ENCODE results near the gene MST1R.

MST1R gene

DNA sequence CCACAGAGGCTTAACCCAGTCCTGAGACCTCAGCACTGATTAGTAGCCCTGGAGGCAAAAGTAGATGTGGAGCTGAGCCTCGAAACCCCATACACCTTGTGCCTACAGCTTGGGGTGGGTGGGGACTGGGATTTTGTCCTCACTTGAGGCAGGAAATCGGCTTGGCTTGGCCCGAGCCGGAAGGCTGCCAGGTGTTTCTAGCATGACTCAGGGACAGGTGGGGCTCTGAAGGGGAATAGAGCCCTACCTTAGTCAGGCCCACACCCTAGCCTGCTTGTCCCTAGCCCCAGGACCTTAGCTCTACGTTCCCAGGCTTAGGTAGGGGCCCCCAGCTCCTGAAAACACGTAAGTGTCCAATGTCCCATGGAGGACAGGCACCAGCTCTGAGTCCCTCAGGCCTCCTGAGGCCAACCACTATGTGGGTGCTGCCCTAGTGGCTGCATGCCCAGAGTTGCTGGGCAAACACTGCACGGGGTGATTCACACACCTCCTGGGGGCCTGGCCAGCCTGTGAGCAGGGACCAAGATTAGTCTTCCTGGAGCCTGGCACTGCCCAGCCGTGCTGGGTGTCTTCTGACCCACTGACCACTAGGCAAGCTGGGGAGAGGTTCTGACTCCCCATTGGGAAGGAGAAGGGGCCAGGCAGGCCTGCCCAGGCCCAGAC, 3.1 kb downstream of the MST1R start:
- H3K27ac Mint-ChIP-seq, result no peak overlapping the region
- no peak for DNase-seq
- TF ChIP-seq, protein P1, sequence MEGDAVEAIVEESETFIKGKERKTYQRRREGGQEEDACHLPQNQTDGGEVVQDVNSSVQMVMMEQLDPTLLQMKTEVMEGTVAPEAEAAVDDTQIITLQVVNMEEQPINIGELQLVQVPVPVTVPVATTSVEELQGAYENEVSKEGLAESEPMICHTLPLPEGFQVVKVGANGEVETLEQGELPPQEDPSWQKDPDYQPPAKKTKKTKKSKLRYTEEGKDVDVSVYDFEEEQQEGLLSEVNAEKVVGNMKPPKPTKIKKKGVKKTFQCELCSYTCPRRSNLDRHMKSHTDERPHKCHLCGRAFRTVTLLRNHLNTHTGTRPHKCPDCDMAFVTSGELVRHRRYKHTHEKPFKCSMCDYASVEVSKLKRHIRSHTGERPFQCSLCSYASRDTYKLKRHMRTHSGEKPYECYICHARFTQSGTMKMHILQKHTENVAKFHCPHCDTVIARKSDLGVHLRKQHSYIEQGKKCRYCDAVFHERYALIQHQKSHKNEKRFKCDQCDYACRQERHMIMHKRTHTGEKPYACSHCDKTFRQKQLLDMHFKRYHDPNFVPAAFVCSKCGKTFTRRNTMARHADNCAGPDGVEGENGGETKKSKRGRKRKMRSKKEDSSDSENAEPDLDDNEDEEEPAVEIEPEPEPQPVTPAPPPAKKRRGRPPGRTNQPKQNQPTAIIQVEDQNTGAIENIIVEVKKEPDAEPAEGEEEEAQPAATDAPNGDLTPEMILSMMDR (IDR thresholded peaks at IDR 0.05), result no peak
- H3K36me3 Mint-ChIP-seq (ENCODE audit: low read depth), result no peaks in the 10 kb centered on the region
- no peak overlapping the region for H3K4me3 Mint-ChIP-seq
- H3K4me1 Mint-ChIP-seq, result peaks cover 6% of the 10 kb centered on the region
- peaks cover 3% of the 10 kb centered on the region for H3K27me3 Mint-ChIP-seq (ENCODE audit: low read depth, poor library complexity)
- H3K9me3 Mint-ChIP-seq, result no peaks in the 10 kb centered on the region

DNA sequence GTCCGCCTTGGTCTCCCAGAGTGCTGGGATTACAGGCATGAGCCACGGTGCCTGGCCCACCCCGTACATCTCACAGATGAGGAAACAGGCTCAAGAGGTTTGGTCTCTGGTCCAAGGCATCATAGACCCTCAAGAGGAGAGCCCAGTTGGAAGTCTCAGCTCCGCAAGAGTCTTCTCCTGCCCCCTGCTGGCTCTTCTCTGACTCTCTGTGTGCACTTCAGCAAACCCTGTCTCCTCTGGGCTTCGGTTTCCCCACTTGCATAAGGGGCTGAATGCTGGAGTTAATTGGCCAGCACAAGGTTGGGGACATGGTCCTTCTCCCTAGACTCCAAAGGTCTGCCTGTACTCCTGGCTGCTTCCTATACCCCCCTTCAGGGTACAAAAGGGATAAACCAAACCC, 3.9 kb downstream of the MST1R start:
- Mint-ChIP-seq H3K27me3 (ENCODE audit: low read depth, poor library complexity) (peaks cover 7% of the 10 kb centered on the region), H3K4me3 (no peak overlapping the region), H3K9me3 (no peaks in the 10 kb centered on the region), H3K4me1 (peaks cover 5% of the 10 kb centered on the region), H3K36me3 (ENCODE audit: low read depth) (no peaks in the 10 kb centered on the region), H3K27ac (no peak overlapping the region)
- DNase-seq, result peak; percentile 29
- TF ChIP-seq, protein P1 (IDR thresholded peaks at IDR 0.05), result peak; percentile 25

DNA sequence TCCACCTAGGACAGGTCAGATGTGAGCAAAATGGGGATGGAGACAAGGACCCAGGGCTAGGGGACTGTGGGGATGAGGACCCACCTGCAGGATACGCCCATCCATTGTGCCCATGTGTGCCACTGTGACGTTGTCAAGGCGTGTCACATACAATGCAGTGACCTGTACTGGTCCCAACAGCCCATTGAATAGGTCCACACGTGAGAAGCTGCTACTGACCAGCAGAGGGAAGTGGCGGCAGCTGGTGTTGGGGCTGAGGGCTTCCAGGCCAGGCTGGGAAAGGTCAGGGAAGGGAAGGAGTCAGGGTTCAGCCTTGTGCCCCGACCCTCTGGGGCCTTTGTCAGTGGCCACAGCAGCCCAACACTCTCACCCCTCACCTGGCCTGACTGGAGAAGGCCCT, 4.7 kb downstream of the MST1R start:
- Mint-ChIP-seq H3K9me3 (no peaks in the 10 kb centered on the region), H3K36me3 (ENCODE audit: low read depth) (no peaks in the 10 kb centered on the region), H3K27me3 (ENCODE audit: low read depth, poor library complexity) (peaks cover 12% of the 10 kb centered on the region), H3K4me1 (peaks cover 2% of the 10 kb centered on the region), H3K27ac (no peak overlapping the region), H3K4me3 (no peak overlapping the region)
- no peak for DNase-seq
- TF ChIP-seq, protein P1 (IDR thresholded peaks at IDR 0.05), result no peak

DNA sequence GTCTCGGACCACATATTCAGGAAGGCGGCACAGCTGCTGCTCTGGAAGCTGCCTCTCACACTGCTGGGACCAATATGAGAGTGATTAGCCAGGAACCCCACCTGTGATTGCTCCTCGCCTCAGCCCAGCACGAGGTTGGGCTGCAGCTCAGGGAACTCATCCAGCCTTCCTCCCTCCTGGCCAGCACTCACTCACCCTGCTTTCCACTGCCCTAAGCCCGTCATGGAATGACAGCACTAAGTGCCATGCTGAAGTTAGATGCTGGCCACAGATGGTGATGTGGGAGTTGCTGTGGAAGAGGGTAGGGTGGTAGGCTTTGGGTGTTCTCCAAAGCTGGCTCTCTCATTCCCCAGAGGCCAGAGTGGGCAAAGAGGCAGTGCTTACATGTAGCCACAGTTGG, 7.3 kb downstream of the MST1R start:
- no peaks in the 10 kb centered on the region for H3K36me3 Mint-ChIP-seq (ENCODE audit: low read depth)
- H3K27ac Mint-ChIP-seq, result no peak overlapping the region
- TF ChIP-seq, protein P1 (IDR thresholded peaks at IDR 0.05), result no peak
- H3K4me1 Mint-ChIP-seq, result no peaks in the 10 kb centered on the region
- DNase-seq, result no peak
- H3K27me3 Mint-ChIP-seq (ENCODE audit: low read depth, poor library complexity), result peaks cover 9% of the 10 kb centered on the region
- H3K9me3 Mint-ChIP-seq, result no peaks in the 10 kb centered on the region
- no peak overlapping the region for H3K4me3 Mint-ChIP-seq

DNA sequence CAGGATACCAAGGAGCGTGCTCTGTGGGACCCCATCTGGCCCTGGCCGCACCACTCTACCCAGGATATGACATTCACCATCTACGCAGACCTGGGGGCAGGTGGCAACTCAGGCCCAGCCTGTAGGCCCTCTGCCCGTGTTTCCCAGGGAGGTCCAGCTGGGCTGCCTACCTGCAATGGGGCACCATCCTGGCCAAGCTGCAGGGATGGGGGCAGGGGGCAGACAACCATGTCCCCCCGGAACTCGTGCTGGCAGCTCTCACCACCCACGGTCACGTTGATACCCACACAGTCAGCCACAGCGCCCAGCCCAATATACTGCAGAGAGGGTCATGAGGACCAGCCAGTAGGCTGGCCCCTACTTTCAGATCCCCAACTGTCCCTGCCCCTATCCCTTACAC, 7.9 kb downstream of the MST1R start:
- no peaks in the 10 kb centered on the region for H3K9me3 Mint-ChIP-seq
- no peak overlapping the region for H3K4me3 Mint-ChIP-seq
- no peak for DNase-seq
- H3K36me3 Mint-ChIP-seq (ENCODE audit: low read depth), result no peaks in the 10 kb centered on the region
- H3K4me1 Mint-ChIP-seq, result peaks cover 3% of the 10 kb centered on the region
- TF ChIP-seq, protein P1 (IDR thresholded peaks at IDR 0.05), result no peak
- no peak overlapping the region for H3K27ac Mint-ChIP-seq
- peaks cover 9% of the 10 kb centered on the region for H3K27me3 Mint-ChIP-seq (ENCODE audit: low read depth, poor library complexity)

DNA sequence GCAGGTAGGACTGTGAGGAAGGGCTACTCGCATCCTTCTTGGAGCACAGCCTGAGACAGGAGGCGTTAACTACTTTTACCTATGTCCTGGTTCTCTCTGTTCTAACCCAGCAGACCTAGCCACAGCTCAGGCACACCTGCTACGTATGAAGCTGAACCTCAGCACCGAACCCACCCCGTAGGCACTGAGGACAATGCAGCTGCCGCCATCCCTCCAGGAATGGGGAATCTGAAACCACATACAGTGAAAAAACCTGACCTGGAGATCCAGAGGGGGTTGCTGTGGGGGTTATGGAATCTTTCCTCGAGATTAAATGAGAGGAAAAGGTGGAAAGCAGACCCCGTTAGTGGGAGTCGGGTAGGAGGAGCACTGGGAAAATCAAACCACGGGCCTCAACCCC, 14.4 kb downstream of the MST1R start:
- Mint-ChIP-seq H3K4me3 (no peak overlapping the region), H3K4me1 (peaks cover 31% of the 10 kb centered on the region), H3K27me3 (ENCODE audit: low read depth, poor library complexity) (peaks cover 11% of the 10 kb centered on the region), H3K9me3 (no peaks in the 10 kb centered on the region), H3K27ac (peak overlapping the region; percentile 81), H3K36me3 (ENCODE audit: low read depth) (no peaks in the 10 kb centered on the region)
- no peak for DNase-seq
- TF ChIP-seq, protein P1 (IDR thresholded peaks at IDR 0.05), result no peak

Measured in nephron progenitor cell (in vitro differentiated cells).